DMS 273 (cell line): ENCODE results near the gene NEK11.
A peak's percentile ranks its signal among the peaks of the same experiment; 100 is the strongest.

Source experiments
- DNase-seq: peaks from one replicate; lab custom pipeline; 2025; ENCODE audit not compliant: unreplicated experiment; lab: John Stamatoyannopoulos, UW

The NEK11 gene

GRCh38 chr3:131221731-131222130, 195.1 kb downstream of the NEK11 start:
- no peak for DNase-seq

DNA sequence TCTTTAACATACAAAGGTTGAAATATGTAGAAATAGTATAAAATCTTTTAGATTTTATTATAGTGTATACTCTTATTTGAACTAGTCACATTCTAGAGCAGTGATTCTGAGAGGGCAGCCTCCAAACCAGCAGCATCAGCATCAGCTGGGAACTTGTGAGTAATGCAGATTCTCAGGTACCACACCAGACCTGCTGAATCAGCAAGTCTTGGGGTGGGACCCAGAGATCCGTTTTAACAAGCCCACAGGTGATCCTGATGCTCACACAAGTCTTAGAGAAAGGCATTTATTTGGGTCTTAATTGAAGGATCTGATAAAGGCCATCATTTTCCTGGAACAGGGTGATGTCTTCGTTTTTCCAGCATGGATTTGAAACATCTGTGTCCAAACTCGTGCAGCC, 195.9 kb downstream of the NEK11 start:
- no peak for DNase-seq

DNA sequence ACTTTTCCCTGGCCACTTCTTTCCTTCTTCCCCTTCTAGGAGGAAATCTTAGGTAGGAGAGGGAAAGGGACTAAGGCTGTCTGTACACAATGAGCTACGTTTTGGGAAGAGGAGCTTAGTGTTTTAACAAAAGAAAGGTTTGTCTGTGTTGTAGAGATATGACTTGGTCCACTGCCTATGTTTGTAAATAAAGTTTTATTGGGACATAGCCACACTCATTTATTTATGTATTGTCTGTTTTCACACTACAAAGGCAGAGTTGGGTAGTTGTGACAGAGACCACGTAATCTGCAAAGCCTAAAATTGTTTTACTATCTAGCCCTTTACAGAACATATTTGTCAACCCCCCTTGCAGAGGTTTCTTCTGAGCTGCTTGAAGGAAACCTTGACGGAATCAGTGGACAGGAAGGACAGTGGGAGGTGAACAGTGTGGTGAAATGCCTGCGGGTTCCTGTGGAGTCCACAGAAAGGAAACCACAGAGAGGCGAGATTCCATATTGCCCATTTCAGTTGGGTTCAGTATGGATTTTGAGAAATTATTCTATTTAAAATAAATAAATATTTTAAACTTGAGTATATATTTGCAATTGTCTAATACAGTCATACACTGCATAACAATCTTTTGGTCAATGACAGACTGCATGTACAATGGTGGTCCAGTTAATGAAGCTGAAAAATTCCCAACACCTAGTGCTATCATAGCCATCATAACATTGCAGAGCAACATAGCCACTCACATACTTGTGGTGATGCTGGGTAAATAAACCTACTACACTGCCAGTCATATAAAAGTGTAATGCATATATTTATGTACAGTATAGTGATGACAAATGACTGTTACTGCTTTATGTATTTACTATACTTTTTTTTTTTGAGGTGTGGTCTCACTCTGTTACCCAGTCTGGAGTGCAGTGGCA, 197.0 kb downstream of the NEK11 start:
- no peak for DNase-seq

DNA sequence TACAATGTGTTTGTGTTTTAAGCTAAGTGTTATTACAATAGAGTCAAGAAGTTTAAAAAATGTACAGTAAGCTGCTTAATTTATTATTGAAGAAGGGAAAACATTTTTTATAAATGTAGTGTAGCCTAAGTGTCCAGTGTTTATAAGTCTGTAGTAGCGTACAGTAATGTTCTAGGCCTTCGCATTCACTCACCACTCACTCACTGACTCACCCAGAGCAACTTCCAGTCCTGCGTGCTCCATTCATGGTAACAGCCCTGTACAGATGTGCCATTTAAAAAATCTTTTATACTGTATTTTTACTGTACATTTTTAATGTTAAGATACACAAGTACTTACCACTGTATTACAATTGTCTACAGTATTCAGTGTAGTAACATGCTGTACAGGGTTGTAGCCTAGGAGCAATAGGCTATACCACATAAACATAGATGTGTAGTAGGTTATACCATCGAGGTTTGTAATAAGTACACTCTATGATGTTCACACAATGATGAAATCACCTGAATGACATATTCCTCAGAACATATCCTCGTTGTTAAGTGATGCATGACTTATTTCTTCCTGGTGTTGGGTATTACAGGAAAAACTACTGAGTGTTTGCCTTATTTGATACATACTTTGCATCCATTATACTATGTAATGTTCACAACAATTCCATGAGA, 198.3 kb downstream of the NEK11 start:
- DNase-seq, result no peak

DNA sequence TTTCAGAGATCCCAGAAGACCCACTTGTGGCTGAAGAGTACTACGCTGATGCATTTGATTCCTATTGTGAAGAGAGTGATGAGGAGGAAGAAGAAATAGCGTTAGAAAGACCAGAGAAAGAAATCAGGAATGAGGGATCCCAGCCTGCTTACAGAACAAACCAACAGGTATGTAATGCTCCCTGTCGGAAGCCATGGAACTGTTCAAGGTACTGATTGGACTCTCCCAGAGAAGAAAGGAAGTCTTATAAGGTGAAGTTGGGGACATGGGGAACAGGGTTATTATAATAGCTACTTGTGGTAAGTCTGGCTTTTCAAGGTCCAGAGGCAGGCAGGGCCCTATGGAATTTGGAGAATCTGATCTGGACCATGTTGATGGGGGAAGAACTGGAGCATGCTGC, 201.8 kb downstream of the NEK11 start:
- DNase-seq, result no peak

- peak; percentile 65 for DNase-seq
Measured at GRCh38 chr3:131231710-131232389, 205.2 kb downstream of the NEK11 start.

GRCh38 chr3:131232711-131233267, 206.1 kb downstream of the NEK11 start:
- DNase-seq, result no peak

GRCh38 chr3:131233900-131234668, 207.4 kb downstream of the NEK11 start:
- DNase-seq, result no peak

DNA sequence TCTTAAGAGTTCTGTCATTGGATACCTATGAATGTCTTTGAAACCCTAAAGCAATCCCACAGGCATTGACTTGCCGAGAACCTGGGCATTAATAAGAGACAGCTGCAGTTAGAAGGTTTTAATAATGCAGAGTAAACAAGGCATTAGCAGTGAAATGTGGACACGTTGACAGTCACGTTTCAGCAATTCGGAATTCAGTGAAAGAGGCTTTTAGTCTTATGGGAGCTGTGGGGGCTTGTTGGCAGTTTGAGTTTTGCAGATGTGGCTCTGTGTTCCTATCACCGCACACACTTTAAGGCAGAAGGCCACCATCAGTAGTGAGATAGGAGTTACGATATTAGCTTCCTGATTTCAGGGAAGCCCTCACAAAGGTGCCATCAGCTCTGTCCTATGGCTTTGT, 209.7 kb downstream of the NEK11 start:
- DNase-seq, result peak; percentile 19

GRCh38 chr3:131238496-131238895, 211.8 kb downstream of the NEK11 start:
- DNase-seq, result no peak

GRCh38 chr3:131239267-131239666, 212.6 kb downstream of the NEK11 start:
- DNase-seq, result no peak

GRCh38 chr3:131242201-131242600, 215.5 kb downstream of the NEK11 start:
- DNase-seq, result peak; percentile 16

DNA sequence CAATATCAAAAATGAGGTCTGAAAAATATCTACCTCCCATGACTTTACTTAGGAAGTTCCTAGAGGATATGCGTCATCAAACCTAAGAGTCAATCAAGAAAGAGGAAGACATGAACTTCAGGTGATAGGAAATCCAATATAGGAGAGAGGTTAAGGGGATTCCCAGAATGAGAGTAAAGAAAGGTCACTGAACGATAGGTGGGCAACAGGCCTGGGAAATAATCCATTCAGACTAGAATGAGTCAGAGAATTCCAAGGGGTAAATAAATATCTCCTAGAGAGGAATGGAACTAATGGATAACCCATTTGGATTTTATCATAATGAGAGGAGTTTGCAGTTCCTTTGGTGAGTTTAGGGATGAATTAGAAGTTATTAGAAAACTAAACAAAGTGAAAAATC, 223.8 kb downstream of the NEK11 start:
- no peak for DNase-seq

GRCh38 chr3:131260525-131260924, 233.8 kb downstream of the NEK11 start:
- no peak for DNase-seq

DNA sequence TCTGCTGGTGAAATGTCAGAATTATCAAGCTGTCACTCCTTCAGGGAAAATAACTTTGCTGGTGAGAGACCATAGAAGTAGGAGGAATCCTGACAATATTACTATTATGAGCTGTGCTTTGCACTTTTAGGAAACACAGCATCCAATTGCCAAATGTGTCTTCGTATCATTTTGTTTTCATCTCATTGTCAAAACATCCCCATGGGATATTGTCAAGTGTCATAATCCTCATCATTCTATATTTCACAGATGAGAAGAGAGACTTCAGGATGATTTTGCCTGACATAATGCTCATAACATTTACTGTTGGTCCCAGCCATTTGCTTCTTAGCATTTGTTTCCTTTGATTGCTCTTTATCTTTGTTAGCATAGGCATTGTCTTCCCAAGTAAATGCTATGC, 234.4 kb downstream of the NEK11 start:
- DNase-seq, result no peak

GRCh38 chr3:131275556-131275955, 248.9 kb downstream of the NEK11 start:
- no peak for DNase-seq

- DNase-seq, result peak; percentile 9
Measured at GRCh38 chr3:131277836-131278497, 251.3 kb downstream of the NEK11 start.

DNA sequence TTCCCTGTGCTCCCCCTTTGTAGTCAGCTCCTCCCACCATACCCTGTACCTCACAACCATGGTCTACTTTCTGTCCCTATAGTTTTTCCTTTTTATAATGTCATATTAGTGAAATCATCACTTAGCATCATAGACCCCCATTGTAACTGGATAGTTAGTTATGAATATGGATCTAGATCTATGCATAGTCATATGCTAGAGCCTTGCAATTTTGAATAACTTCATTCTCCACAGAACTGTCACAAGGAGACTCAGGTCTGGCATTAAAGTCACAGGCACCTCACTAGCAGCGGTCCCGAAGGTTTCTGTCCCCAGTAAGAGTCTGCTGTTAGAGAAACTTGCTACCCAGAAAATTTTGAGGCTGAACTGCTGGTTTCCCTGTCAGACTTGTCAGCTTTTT, 252.9 kb downstream of the NEK11 start:
- DNase-seq, result no peak

GRCh38 chr3:131282379-131282778, 255.7 kb downstream of the NEK11 start:
- no peak for DNase-seq

- no peak for DNase-seq
Measured at GRCh38 chr3:131282967-131283366, 256.3 kb downstream of the NEK11 start.
